IPS-18c (cell line): ENCODE measurements around the gene KNTC1.
"Not testable (repeated sequence)": the region's sequence is repeated elsewhere in the genome, so short reads cannot be mapped to it uniquely, and the experiment has no call there.

Experiments used
- H3K4me3 ChIP-seq: 2 replicates; pipeline ENCODE4 v1.7.0; 2013; ENCODE audit warnings: low read depth, mild to moderate bottlenecking, low read length, moderate library complexity; ENCODE audit not compliant: insufficient read depth
- H3K9me3 ChIP-seq: one replicate; pipeline ENCODE4 v1.6.1; 2013; ENCODE audit warnings: mild to moderate bottlenecking, low read length, moderate library complexity; ENCODE audit not compliant: control insufficient read depth, insufficient read depth

Gene KNTC1

GRCh38 chr12:122591966-122592365 is 64.9 kb downstream of the KNTC1 start:
- H3K4me3 ChIP-seq, H3K9me3 ChIP-seq: not testable (repeated sequence)

- H3K9me3 ChIP-seq, H3K4me3 ChIP-seq: not testable (repeated sequence)
These were observed 65.5 kb downstream of the KNTC1 start for GRCh38 chr12:122592543-122592942.

GRCh38 chr12:122593910-122594309 is 66.9 kb downstream of the KNTC1 start:
- Histone ChIP-seq H3K9me3 (no peaks in the 10 kb centered on the region), H3K4me3 (no peak overlapping the region)

DNA sequence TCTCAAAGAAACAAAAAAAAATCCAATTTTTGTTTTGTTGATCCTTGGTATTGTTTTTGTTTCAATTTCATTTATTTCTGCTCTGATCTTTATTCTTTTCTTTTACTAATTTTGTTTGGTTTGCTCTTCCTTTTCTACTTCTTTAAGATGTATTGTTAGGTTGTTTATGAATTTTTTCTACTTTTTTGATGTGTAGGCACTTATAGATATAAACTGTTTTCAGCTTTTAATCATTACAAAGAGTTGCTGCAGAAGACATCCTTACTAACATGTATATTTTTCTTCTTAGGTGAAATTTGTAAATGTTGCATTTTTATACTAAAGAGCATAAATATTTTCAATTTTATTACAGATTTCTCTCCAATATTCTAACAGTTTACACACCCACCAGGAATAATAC is 69.8 kb downstream of the KNTC1 start:
- no peaks in the 10 kb centered on the region for H3K9me3 ChIP-seq
- H3K4me3 ChIP-seq: no peak overlapping the region

- H3K9me3 ChIP-seq: no peaks in the 10 kb centered on the region
- no peak overlapping the region for H3K4me3 ChIP-seq
These were observed 75.4 kb downstream of the KNTC1 start for GRCh38 chr12:122602456-122602855.

DNA sequence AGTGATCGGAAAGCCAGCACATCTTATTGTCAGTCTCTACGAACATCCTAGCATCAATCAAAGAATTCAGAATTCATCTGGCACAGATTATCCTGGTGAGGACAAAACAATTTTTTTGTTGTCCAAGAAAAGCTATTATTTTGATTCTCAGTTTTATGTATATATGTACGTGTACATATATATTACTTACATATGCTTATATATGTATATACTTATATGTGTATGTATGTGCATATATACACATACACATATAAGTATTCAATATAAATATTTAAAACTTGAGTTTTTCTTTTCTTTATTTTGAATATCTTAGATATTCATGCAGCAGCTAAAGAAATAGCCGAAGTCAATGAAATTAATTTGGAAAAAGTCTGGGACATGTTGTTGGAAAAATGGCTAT is 77.9 kb downstream of the KNTC1 start:
- H3K9me3 ChIP-seq: no peaks in the 10 kb centered on the region

GRCh38 chr12:122609732-122610131 is 82.7 kb downstream of the KNTC1 start:
- H3K4me3 ChIP-seq: no peak overlapping the region

More for the DNA sequence above, 77.9 kb downstream of the KNTC1 start:
- H3K4me3 ChIP-seq: no peak overlapping the region

GRCh38 chr12:122610207-122610606 is 83.2 kb downstream of the KNTC1 start:
- no peaks in the 10 kb centered on the region for H3K9me3 ChIP-seq
- H3K4me3 ChIP-seq: no peak overlapping the region

More at GRCh38 chr12:122609732-122610131, 82.7 kb downstream of the KNTC1 start:
- H3K9me3 ChIP-seq: no peaks in the 10 kb centered on the region

- Histone ChIP-seq H3K9me3 (no peaks in the 10 kb centered on the region), H3K4me3 (no peak overlapping the region)
These were observed 83.9 kb downstream of the KNTC1 start for GRCh38 chr12:122610911-122611310.

DNA sequence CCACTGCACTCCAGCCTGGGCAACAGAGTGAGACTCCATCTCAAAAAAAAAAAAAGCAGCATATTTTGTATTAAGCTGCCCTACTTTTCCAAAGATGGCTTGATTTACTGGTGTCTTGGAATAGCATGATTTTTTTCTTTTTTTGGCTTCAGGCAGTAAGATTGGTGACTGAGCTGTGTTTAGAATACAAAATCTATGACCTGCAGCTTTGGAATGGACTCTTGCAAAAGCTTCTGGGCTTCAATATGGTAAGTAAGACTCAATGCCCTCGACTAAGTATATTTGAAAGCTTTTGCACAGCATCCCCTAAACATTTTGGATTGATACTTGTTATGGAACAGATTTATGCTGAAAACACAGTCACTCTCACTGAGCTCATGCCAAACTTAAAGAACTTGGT is 87.8 kb downstream of the KNTC1 start:
- H3K9me3 ChIP-seq: no peaks in the 10 kb centered on the region
- H3K4me3 ChIP-seq: no peak overlapping the region

DNA sequence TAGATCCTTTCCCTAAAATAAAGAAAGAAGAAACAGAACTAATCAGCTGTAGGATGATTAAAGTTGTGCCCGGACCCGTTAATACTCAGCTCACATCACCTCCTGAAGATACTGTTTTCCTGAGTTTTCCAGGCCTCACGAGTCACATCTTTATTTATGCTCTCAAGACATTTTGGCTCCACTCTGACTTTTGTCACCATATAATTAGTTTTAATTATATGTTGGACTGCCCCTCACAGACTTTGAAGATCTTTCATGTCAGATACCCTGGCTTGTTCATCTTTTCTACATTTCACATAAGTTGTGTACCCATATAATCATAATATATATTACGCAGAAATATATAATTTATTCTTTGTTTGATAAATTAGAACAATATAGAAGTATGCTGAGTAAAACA is 88.7 kb downstream of the KNTC1 start:
- Histone ChIP-seq H3K4me3 (no peak overlapping the region), H3K9me3 (no peaks in the 10 kb centered on the region)

GRCh38 chr12:122635471-122635870 is 108.4 kb downstream of the KNTC1 start:
- Histone ChIP-seq H3K9me3 (no peaks in the 10 kb centered on the region), H3K4me3 (no peak overlapping the region)

DNA sequence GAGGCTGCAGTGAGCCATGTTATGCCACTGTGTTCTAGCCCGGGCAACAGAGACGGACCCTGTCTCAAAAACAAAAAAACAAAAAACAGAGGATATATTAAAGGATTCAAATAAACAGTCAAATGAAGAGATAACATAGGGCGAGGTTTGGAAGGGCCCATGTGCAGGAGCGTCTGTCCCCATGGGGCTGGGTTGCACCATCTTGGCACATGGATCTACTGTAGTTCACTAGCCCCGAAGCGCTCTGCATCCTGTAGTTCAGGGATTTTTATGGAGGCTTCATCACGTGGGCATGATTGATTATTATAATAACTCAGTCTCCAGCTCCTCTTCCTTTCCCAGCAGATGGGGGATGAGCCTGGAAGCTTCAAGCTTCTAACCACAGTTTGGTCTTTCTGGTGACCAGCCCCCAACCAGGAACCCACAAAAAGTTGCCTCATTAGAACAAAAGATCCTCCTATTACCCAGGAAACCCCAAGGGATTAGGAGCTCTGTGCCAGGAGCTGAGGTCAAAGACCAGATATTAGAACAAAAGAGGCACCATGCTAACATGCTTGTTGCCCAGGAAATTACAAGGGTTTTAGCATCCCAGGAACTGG is 116.3 kb downstream of the KNTC1 start:
- Histone ChIP-seq H3K4me3 (no peak overlapping the region), H3K9me3 (no peaks in the 10 kb centered on the region)

GRCh38 chr12:122646517-122647217 is 119.6 kb downstream of the KNTC1 start:
- Histone ChIP-seq H3K4me3 (no peak overlapping the region), H3K9me3 (no peaks in the 10 kb centered on the region)

GRCh38 chr12:122651520-122652224 is 124.6 kb downstream of the KNTC1 start:
- no peaks in the 10 kb centered on the region for H3K9me3 ChIP-seq
- no peak overlapping the region for H3K4me3 ChIP-seq

- H3K4me3 ChIP-seq, H3K9me3 ChIP-seq: not testable (repeated sequence)
These were observed 126.2 kb downstream of the KNTC1 start for GRCh38 chr12:122653291-122653690.

GRCh38 chr12:122656298-122656697 is 129.2 kb downstream of the KNTC1 start:
- H3K4me3 ChIP-seq: no peak overlapping the region

GRCh38 chr12:122659579-122659978 is 132.5 kb downstream of the KNTC1 start:
- H3K4me3 ChIP-seq: no peak overlapping the region
- no peaks in the 10 kb centered on the region for H3K9me3 ChIP-seq

More at GRCh38 chr12:122656298-122656697, 129.2 kb downstream of the KNTC1 start:
- no peaks in the 10 kb centered on the region for H3K9me3 ChIP-seq
